HL-60 (cell line): ENCODE data around the gene LMO3.

Experiments used
- CTCF ChIP-seq: IDR thresholded peaks from one replicate; pipeline ENCODE4 v1.5.1; 2011; ENCODE audit warnings: low read length, control low read depth, inconsistent platforms; ENCODE audit not compliant: insufficient read depth
- GABPA ChIP-seq: IDR thresholded peaks from 2 replicates; pipeline ENCODE4 v1.6.1; 2012; ENCODE audit warnings: low read depth
- POLR2AphosphoS5 ChIP-seq: IDR thresholded peaks from 2 replicates; pipeline ENCODE4 v1.6.1; 2012; ENCODE audit warnings: low read depth
- REST ChIP-seq: IDR thresholded peaks from 2 replicates; pipeline ENCODE4 v1.6.1; 2012; ENCODE audit warnings: low read depth; ENCODE audit not compliant: insufficient replicate concordance
- SPI1 ChIP-seq: IDR thresholded peaks from 2 replicates; pipeline ENCODE4 v1.6.1; 2012; ENCODE audit warnings: low read depth, mild to moderate bottlenecking, borderline replicate concordance

DNA sequence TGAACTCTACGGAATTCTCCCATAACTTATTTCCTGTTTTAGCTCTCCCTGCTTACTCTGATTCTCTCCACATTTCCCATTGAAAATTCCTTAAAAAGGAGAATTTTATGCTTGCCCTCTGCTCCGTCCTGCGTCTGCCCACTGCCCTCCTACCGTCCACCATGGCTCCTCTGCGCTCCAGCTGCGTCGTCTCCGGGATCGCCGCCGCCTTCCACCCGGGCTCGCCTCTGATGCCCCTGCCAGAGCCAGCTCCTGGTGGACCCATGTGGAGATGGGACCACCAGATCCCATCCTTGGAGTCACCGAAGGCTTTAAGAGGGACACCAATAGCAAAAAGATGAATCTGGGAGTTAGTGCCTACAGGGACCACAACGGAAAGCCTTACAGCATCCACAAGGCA lies 92.7 kb downstream of the LMO3 start:
- TF ChIP-seq CTCF (no peak), REST (no peak), POLR2AphosphoS5 (no peak), GABPA (no peak), SPI1 (no peak)
